HepG2 (cell line): ENCODE data around the gene LITAFD. TPM values are rescaled to one million over a fixed set of nuclear protein-coding genes. Genes with fewer than 3 reads are reported as not detected.

Experiments
- FOSL2 ChIP-seq: sonication (generic); formaldehyde crosslinking; IDR thresholded peaks from 2 replicates; pipeline ENCODE4 v1.4.0; 2020; ENCODE audit warnings: missing genetic modification reagents
- GATAD2A ChIP-seq: IDR thresholded peaks from 2 replicates; pipeline ENCODE4 v1.6.1; 2016
- MAFF ChIP-seq: IDR thresholded peaks from 2 replicates; pipeline ENCODE4 v1.6.1; 2011; ENCODE audit warnings: low read depth, low read length, improper control_type of control experiment
- MED1 ChIP-seq: sonication (generic); formaldehyde crosslinking; IDR thresholded peaks from 2 replicates; pipeline ENCODE4 v1.4.0; 2020; ENCODE audit warnings: missing genetic modification reagents
- POLR2AphosphoS5 ChIP-seq: IDR thresholded peaks from 2 replicates; pipeline ENCODE4 v1.6.1; 2012; ENCODE audit warnings: low read depth, low read length
- POLR2G ChIP-seq: fragments of 200-400 bp; formaldehyde crosslinking; IDR thresholded peaks from 2 replicates; pipeline ENCODE4 v1.6.1; 2018; ENCODE audit warnings: mild to moderate bottlenecking, low read depth, low read length, moderate library complexity
- SETDB1 ChIP-seq: sonication (generic); formaldehyde crosslinking; IDR thresholded peaks from 2 replicates; pipeline ENCODE4 v1.5.1; 2020; ENCODE audit warnings: missing genetic modification reagents, mild to moderate bottlenecking, borderline replicate concordance
- SIX1 ChIP-seq: sonication (generic); formaldehyde crosslinking; IDR thresholded peaks from 2 replicates; pipeline ENCODE4 v1.4.0; 2020; ENCODE audit warnings: missing genetic modification reagents, borderline replicate concordance
- SKI ChIP-seq: fragments of 450-650 bp; IDR thresholded peaks from one replicate; pipeline ENCODE4 v1.6.1; 2018; ENCODE audit warnings: mild to moderate bottlenecking; ENCODE audit not compliant: partially characterized antibody
- SP1 ChIP-seq, 2 experiments: fragments of 450-650 bp in 1 of 2; sonication (generic) in 1 of 2; formaldehyde crosslinking in 1 of 2; IDR thresholded peaks; 2 replicates each; pipeline versions ENCODE4 v1.4.0 to v1.6.1; 2016 to 2020; ENCODE audit warnings: missing genetic modification reagents in 1 of 2
- YEATS4 ChIP-seq: sonication (generic); formaldehyde crosslinking; IDR thresholded peaks from 2 replicates; pipeline ENCODE4 v1.4.0; 2020; ENCODE audit warnings: missing genetic modification reagents, borderline replicate concordance
- ZBTB38 ChIP-seq: sonication (generic); formaldehyde crosslinking; IDR thresholded peaks from 2 replicates; pipeline ENCODE4 v1.5.1; 2020; ENCODE audit warnings: mild to moderate bottlenecking, missing genetic modification reagents
- ZNF180 ChIP-seq: sonication (generic); formaldehyde crosslinking; IDR thresholded peaks from 2 replicates; pipeline ENCODE4 v1.4.0; 2020; ENCODE audit warnings: low read depth, missing genetic modification reagents, borderline replicate concordance
- ZNF557 ChIP-seq: sonication (generic); formaldehyde crosslinking; IDR thresholded peaks from 2 replicates; pipeline ENCODE4 v1.4.0; 2020; ENCODE audit warnings: missing genetic modification reagents
- ZNF605 ChIP-seq: sonication (generic); formaldehyde crosslinking; IDR thresholded peaks from 2 replicates; pipeline ENCODE4 v1.8.0; 2022; ENCODE audit warnings: mild to moderate bottlenecking, missing genetic modification reagents
- ZNF883 ChIP-seq: sonication (generic); formaldehyde crosslinking; IDR thresholded peaks from 2 replicates; pipeline ENCODE4 v1.5.1; 2020; ENCODE audit warnings: mild to moderate bottlenecking, missing genetic modification reagents; ENCODE audit errors: not compliant biosample characterization
- ZSCAN30 ChIP-seq: sonication (generic); formaldehyde crosslinking; IDR thresholded peaks from 2 replicates; pipeline ENCODE4 v1.5.0; 2020; ENCODE audit warnings: mild to moderate bottlenecking, missing genetic modification reagents
- polyA plus RNA-seq, 8 experiments: library from polyadenylated mRNA; depleted of rRNA in 3 of 8; stranded (reverse) in 7 of 8; unstranded in 1 of 8; fragments of >200 nt; fragmentation: Illumina TruSeq in 4 of 8; extraction: Trizol in 4 of 8; gene quantifications; 2 replicates each; pipeline versions ENCODE4 v1.2.1 to v1.2.3, GENCODE V29; 2011 to 2016; ENCODE audit warnings: low read depth in 4 of 8, missing spikeins in 1 of 8, mixed read lengths in 1 of 8; ENCODE audit not compliant: insufficient read depth in 1 of 8
- total RNA-seq, 5 experiments: library from RNA; depleted of rRNA; stranded (reverse); fragments of >200 nt; fragmentation: Illumina TruSeq; extraction: Trizol; gene quantifications; 2 replicates each; pipeline ENCODE4 v1.2.3, GENCODE V29; 2016; ENCODE audit warnings: low read depth in 1 of 5
- TF ChIP-seq, protein P1 (sequence below), 2 experiments: sonication (generic) in 1 of 2; formaldehyde crosslinking in 1 of 2; IDR thresholded peaks; 2 replicates each; pipeline versions ENCODE4 v1.4.0 to v1.6.1; 2016 to 2020; ENCODE audit warnings: borderline replicate concordance in 1 of 2, low read depth in 1 of 2, mild to moderate bottlenecking in 1 of 2, missing genetic modification reagents in 1 of 2
- TF ChIP-seq, protein P2 (sequence below): IDR thresholded peaks from 2 replicates; pipeline ENCODE4 v1.6.1; 2016; ENCODE audit warnings: mild to moderate bottlenecking

The LITAFD gene
- total and polyA plus RNA-seq, 2 of the 13 experiments (the other 11 are each of a cell fraction or from before 2014, with no cell fraction given): not detected

DNA sequence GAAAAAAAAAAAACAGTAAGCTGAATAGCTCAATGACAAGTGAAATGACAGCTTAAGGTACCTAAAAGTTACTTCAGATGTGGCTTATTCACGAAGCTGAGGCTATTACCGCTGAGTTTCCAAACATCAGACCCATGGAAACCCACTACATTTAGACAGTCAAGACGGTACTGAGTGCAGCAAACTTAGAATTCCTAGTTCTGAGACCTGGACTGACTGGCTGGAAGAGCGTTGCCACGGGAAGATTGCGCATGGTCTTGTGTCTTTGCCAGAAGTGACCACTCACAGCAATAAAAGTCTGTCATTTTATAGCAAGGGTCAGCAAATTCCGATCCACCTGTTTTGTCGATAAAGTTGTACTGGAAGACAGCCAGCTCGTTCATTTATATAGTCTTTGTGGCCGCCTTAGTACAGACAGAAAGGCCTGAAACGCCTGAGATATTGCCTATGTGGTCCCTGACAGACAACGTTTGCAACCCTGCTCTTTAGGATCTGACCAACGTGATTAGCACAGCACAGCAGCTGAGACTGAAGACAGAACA, 19.2 kb downstream of the LITAFD start (continued):
- TF ChIP-seq, protein P1, sequence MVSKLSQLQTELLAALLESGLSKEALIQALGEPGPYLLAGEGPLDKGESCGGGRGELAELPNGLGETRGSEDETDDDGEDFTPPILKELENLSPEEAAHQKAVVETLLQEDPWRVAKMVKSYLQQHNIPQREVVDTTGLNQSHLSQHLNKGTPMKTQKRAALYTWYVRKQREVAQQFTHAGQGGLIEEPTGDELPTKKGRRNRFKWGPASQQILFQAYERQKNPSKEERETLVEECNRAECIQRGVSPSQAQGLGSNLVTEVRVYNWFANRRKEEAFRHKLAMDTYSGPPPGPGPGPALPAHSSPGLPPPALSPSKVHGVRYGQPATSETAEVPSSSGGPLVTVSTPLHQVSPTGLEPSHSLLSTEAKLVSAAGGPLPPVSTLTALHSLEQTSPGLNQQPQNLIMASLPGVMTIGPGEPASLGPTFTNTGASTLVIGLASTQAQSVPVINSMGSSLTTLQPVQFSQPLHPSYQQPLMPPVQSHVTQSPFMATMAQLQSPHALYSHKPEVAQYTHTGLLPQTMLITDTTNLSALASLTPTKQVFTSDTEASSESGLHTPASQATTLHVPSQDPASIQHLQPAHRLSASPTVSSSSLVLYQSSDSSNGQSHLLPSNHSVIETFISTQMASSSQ (IDR thresholded peaks at IDR 0.05; ENCODE audit: low read depth): no peak
- TF ChIP-seq, protein P1 (CRISPR knock-in tag; IDR thresholded peaks at IDR 0.05; ENCODE audit: borderline replicate concordance): no peak
- 0 out of 2 replicates have a peak, but pooled peaks have one; percentile 25 for TF ChIP-seq POLR2G
- TF ChIP-seq FOSL2: no peak
- no peak for TF ChIP-seq ZNF883
- no peak for TF ChIP-seq SKI
- no peak for TF ChIP-seq ZNF557 (CRISPR knock-in tag)
- TF ChIP-seq ZBTB38 (CRISPR knock-in tag): 0 out of 2 replicates have a peak, but pooled peaks have one; percentile 50
- TF ChIP-seq MAFF: peak; percentile 86
- no peak for TF ChIP-seq ZSCAN30 (CRISPR knock-in tag)
- no peak for TF ChIP-seq YEATS4 (CRISPR knock-in tag)
- 0 out of 2 replicates have a peak, but pooled peaks have one; percentile 13 for TF ChIP-seq POLR2AphosphoS5
- TF ChIP-seq ZNF605 (CRISPR knock-in tag): no peak
- TF ChIP-seq, protein P2, sequence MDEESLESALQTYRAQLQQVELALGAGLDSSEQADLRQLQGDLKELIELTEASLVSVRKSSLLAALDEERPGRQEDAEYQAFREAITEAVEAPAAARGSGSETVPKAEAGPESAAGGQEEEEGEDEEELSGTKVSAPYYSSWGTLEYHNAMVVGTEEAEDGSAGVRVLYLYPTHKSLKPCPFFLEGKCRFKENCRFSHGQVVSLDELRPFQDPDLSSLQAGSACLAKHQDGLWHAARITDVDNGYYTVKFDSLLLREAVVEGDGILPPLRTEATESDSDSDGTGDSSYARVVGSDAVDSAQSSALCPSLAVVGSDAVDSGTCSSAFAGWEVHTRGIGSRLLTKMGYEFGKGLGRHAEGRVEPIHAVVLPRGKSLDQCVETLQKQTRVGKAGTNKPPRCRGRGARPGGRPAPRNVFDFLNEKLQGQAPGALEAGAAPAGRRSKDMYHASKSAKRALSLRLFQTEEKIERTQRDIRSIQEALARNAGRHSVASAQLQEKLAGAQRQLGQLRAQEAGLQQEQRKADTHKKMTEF (CRISPR knock-in tag): no peak
- TF ChIP-seq SIX1: no peak
- no peak for TF ChIP-seq SETDB1
- no peak for TF ChIP-seq ZNF180 (CRISPR knock-in tag)
- no peak for TF ChIP-seq MED1 (CRISPR knock-in tag)
- TF ChIP-seq GATAD2A (CRISPR knock-in tag): no peak
- TF ChIP-seq SP1 (IDR thresholded peaks at IDR 0.05): no peak
- TF ChIP-seq SP1 (CRISPR knock-in tag; IDR thresholded peaks at IDR 0.05): no peak
